Stimulated activated naive CD8-positive, alpha-beta T cell treated with anti-CD3 and anti-CD28 coated beads, Interleukin-15, Interleukin-2, amounts not matched to agents 100 ng/mL and 50 ng/mL, for 24 hours (primary cell): Measurements from ENCODE around the gene KCTD14.
"Not testable (repeated sequence)": the region's sequence is repeated elsewhere in the genome, so short reads cannot be mapped to it uniquely, and the experiment has no call there.

Experiments used
- H3K27ac Mint-ChIP-seq: one replicate; pipeline ENCODE4 v1.8.0; 2021; ENCODE audit warnings: mild to moderate bottlenecking, mixed read lengths
- H3K27me3 Mint-ChIP-seq: one replicate; pipeline ENCODE4 v1.8.0; 2021; ENCODE audit warnings: mixed read lengths
- H3K36me3 Mint-ChIP-seq: one replicate; pipeline ENCODE4 v1.8.0; 2021; ENCODE audit warnings: low read depth, mixed read lengths
- H3K4me1 Mint-ChIP-seq: one replicate; pipeline ENCODE4 v1.8.0; 2021; ENCODE audit warnings: low read depth, mixed read lengths
- H3K4me3 Mint-ChIP-seq: one replicate; pipeline ENCODE4 v1.8.0; 2021; ENCODE audit warnings: mild to moderate bottlenecking, mixed read lengths
- H3K9me3 Mint-ChIP-seq: one replicate; pipeline ENCODE4 v1.8.0; 2021; ENCODE audit warnings: mixed read lengths

KCTD14 gene

GRCh38 chr11:78038697-78039313 is 15.7 kb upstream of the KCTD14 start:
- Mint-ChIP-seq H3K27me3 (no peaks in the 10 kb centered on the region), H3K36me3 (no peaks in the 10 kb centered on the region), H3K9me3 (no peaks in the 10 kb centered on the region), H3K27ac (no peak overlapping the region), H3K4me3 (no peak overlapping the region), H3K4me1 (peaks cover 22% of the 10 kb centered on the region)

GRCh38 chr11:78037825-78038620 is 14.9 kb upstream of the KCTD14 start:
- H3K4me1 Mint-ChIP-seq = peaks cover 22% of the 10 kb centered on the region
- H3K27ac Mint-ChIP-seq = no peak overlapping the region
- H3K36me3 Mint-ChIP-seq = no peaks in the 10 kb centered on the region
- H3K4me3 Mint-ChIP-seq = no peak overlapping the region
- H3K27me3 Mint-ChIP-seq = no peaks in the 10 kb centered on the region
- H3K9me3 Mint-ChIP-seq = no peaks in the 10 kb centered on the region

DNA sequence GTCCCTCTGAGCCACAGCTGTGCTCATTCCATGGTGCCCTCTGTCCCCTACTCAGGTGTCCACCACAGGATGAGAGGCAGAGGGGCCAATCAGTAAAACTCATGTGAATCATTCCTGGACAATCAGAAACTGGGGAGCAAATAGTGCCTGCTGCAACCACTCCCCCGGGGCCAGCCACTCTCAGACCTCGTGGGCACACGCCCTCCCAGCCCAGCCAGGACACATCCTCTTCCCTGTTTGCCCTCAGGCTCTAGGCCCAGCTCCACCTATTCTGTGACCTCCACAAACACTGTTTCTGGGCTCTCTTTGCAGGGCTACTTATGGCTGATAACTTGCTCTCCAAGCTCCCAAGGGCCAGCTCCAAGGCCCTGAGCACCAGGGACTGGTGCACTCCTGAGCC is 14.0 kb upstream of the KCTD14 start:
- Mint-ChIP-seq H3K4me1 (peaks cover 22% of the 10 kb centered on the region), H3K27me3 (no peaks in the 10 kb centered on the region), H3K27ac (no peak overlapping the region), H3K9me3 (no peaks in the 10 kb centered on the region), H3K36me3 (no peaks in the 10 kb centered on the region), H3K4me3 (no peak overlapping the region)

- H3K27me3 Mint-ChIP-seq = no peaks in the 10 kb centered on the region
- no peak overlapping the region for H3K27ac Mint-ChIP-seq
- no peaks in the 10 kb centered on the region for H3K9me3 Mint-ChIP-seq
- H3K4me1 Mint-ChIP-seq = peaks cover 18% of the 10 kb centered on the region
- H3K4me3 Mint-ChIP-seq = no peak overlapping the region
- H3K36me3 Mint-ChIP-seq = no peaks in the 10 kb centered on the region
These were observed 13.2 kb upstream of the KCTD14 start for GRCh38 chr11:78036313-78036712.

GRCh38 chr11:78034623-78035022 is 11.5 kb upstream of the KCTD14 start:
- no peaks in the 10 kb centered on the region for H3K9me3 Mint-ChIP-seq
- no peaks in the 10 kb centered on the region for H3K36me3 Mint-ChIP-seq
- no peak overlapping the region for H3K27ac Mint-ChIP-seq
- H3K4me3 Mint-ChIP-seq = no peak overlapping the region
- H3K4me1 Mint-ChIP-seq = peaks cover 4% of the 10 kb centered on the region
- H3K27me3 Mint-ChIP-seq = no peaks in the 10 kb centered on the region

GRCh38 chr11:78033040-78033439 is 10.0 kb upstream of the KCTD14 start:
- no peak overlapping the region for H3K27ac Mint-ChIP-seq
- H3K9me3 Mint-ChIP-seq = no peaks in the 10 kb centered on the region
- no peaks in the 10 kb centered on the region for H3K27me3 Mint-ChIP-seq
- H3K4me3 Mint-ChIP-seq = no peak overlapping the region
- H3K36me3 Mint-ChIP-seq = no peaks in the 10 kb centered on the region
- H3K4me1 Mint-ChIP-seq = no peaks in the 10 kb centered on the region

DNA sequence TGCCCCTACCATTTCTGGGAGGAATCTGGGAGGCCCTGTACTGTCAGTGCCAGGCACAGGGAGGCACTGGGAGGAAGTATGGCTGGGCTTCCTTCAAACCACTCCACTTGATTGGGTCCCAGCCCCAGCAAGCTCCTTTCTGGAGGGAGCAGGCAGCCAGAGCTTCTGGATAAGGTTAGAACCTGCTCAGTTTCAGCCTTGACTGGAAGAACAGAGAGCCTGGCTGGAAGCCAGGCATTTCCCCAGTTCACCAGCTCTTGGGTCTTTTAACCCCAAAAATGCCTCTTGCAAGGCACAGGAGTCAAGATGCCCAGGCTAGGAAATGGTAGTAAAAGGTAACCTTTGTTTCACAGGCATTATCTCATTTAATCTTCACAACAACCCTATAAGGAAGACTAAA is 9.0 kb upstream of the KCTD14 start:
- no peaks in the 10 kb centered on the region for H3K27me3 Mint-ChIP-seq
- no peaks in the 10 kb centered on the region for H3K36me3 Mint-ChIP-seq
- H3K4me1 Mint-ChIP-seq = no peaks in the 10 kb centered on the region
- H3K9me3 Mint-ChIP-seq = peaks cover 4% of the 10 kb centered on the region
- H3K4me3 Mint-ChIP-seq = no peak overlapping the region
- H3K27ac Mint-ChIP-seq = no peak overlapping the region

DNA sequence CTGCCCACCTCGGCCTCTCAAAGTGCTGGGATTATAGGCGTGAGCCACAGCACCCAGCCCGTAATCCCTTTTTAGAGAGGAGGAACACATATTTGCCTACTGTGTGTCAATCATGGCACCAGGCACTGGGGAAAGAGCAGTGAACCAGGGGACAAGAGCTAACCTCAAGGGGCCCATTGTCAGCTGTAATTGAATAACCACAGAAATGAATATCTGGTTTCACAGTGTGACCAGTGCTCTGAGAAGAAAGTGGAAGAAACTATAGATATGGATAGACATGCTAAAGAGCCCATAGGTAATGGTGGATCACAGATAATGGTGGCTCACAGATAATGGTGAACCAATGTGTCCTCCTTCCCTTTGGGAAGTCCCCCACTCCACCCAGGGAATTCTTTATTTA is 8.6 kb upstream of the KCTD14 start:
- Mint-ChIP-seq H3K36me3 (no peaks in the 10 kb centered on the region), H3K27ac (no peak overlapping the region), H3K4me1 (no peaks in the 10 kb centered on the region), H3K4me3 (no peak overlapping the region), H3K27me3 (no peaks in the 10 kb centered on the region), H3K9me3 (peaks cover 4% of the 10 kb centered on the region)

DNA sequence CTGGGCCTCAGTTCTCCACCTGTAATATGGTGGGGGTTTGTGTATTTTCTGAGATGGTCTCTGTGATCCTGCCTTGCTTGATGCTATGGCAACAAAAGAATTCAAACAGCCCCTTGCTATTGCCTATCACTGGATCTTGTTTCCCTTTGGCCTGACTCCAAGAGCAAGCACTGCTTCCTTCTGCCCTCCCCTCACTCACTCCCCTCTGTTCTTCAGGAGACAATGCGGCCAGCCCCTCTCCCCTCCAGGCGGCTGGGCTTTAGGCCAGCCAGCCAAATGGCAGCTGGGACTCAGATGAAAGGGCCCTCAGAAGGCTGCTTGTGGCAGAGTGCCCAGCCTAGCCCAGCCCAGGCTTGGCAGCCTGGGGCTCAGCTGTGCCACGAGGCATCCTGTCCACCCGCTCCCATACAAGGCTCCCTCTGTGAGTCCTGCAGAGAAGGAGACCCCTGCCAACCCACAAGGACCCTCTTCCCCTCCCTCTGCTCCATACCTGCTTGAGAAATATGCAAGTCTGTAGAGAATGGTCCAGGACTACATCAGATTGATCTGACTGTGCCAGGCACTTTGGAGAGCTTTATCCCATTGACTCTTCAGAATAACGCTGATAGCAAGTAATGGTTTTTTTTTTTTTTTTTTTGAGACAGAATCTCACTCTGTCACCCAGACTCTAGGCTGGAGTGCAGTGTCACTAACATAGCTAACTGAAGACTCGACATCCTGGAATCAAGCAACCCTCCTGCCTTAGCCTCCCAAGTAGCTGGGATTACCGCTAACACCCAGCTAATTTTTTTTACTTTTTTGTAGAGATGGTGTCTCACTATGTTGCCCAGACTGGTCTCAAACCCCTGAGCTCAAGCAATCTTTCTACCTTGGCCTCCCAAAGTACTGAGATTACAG is 7.6 kb upstream of the KCTD14 start:
- Mint-ChIP-seq H3K36me3 (no peaks in the 10 kb centered on the region), H3K27me3 (no peaks in the 10 kb centered on the region), H3K4me3 (no peak overlapping the region), H3K4me1 (no peaks in the 10 kb centered on the region), H3K9me3 (peaks cover 4% of the 10 kb centered on the region), H3K27ac (no peak overlapping the region)

DNA sequence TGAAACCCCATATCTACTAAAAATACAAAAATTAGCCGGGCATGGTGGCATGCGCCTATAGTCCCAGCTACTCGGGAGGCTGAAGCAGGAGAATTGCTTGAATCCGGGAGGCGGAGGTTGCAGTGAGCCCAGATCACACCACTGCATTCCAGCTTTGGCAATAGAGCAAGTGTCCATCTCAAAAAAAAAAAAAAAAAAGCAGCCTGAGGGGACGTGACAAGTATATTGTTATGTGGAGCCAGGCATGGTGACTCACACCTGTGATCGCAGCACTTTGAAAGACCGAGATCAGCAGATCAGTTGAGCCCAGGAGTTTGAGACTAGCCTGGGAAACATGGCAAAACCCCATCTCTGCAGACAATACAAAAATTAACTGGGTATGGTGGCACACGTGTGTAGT is 5.3 kb upstream of the KCTD14 start:
- H3K36me3 Mint-ChIP-seq, H3K4me1 Mint-ChIP-seq, H3K27ac Mint-ChIP-seq, H3K4me3 Mint-ChIP-seq, H3K27me3 Mint-ChIP-seq, H3K9me3 Mint-ChIP-seq: not testable (repeated sequence)

DNA sequence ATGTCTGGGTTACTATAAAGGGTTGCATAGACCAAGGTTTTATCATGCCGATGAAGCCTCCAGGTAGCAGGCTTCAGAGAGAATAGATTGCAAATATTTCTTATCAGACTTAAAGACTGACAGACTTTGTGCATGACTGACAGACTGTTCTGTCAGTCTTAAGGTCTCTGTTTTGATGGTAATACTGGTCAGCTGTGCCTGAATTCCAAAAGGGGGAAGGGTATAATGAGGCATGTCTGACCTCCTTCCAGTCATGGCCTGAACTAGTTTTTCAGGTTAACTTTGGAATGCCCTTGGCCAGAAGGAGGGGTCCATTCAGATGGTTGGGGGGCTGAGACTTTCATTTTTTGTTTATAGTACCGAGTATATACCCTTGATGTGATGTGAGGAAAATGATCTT is 4.7 kb upstream of the KCTD14 start:
- H3K4me3 Mint-ChIP-seq = no peak overlapping the region
- H3K4me1 Mint-ChIP-seq = peaks cover 1% of the 10 kb centered on the region
- no peak overlapping the region for H3K27ac Mint-ChIP-seq
- H3K27me3 Mint-ChIP-seq = peaks cover 11% of the 10 kb centered on the region
- H3K36me3 Mint-ChIP-seq = no peaks in the 10 kb centered on the region
- peaks cover 4% of the 10 kb centered on the region for H3K9me3 Mint-ChIP-seq

GRCh38 chr11:78025378-78025777 is 2.3 kb upstream of the KCTD14 start:
- no peak overlapping the region for H3K27ac Mint-ChIP-seq
- H3K4me1 Mint-ChIP-seq = peaks cover 3% of the 10 kb centered on the region
- no peak overlapping the region for H3K4me3 Mint-ChIP-seq
- H3K9me3 Mint-ChIP-seq = peaks cover 4% of the 10 kb centered on the region
- peaks cover 24% of the 10 kb centered on the region for H3K27me3 Mint-ChIP-seq
- no peaks in the 10 kb centered on the region for H3K36me3 Mint-ChIP-seq

GRCh38 chr11:78023426-78023825 is 350 bp upstream of the KCTD14 start:
- H3K27me3 Mint-ChIP-seq = peaks cover 24% of the 10 kb centered on the region
- H3K27ac Mint-ChIP-seq = no peak overlapping the region
- no peaks in the 10 kb centered on the region for H3K36me3 Mint-ChIP-seq
- peaks cover 3% of the 10 kb centered on the region for H3K4me1 Mint-ChIP-seq
- no peak overlapping the region for H3K4me3 Mint-ChIP-seq
- H3K9me3 Mint-ChIP-seq = peaks cover 4% of the 10 kb centered on the region

- Mint-ChIP-seq H3K4me3 (no peak overlapping the region), H3K4me1 (peaks cover 3% of the 10 kb centered on the region), H3K27ac (no peak overlapping the region), H3K36me3 (no peaks in the 10 kb centered on the region), H3K27me3 (peaks cover 24% of the 10 kb centered on the region), H3K9me3 (no peaks in the 10 kb centered on the region)
These were observed 1.5 kb downstream of the KCTD14 start for GRCh38 chr11:78021611-78022010.

DNA sequence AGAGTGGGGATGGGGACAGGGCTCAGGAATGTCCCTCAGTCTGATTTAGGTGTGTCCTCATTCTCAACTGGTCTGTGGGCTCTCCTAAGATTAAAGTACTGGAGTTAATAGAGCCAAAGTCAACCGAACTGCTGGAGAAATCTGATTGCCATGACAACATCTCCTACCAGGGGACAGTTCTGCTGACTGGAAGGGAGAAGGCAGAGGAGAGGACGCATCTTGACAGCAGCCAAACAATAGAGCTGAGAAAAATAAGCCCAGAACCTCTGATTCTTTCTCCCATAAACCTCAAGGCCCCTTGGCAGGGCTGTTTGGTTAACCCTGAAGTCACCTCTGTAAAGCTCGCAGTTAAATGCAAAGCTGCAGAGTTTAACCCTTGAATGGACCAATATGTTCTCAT is 2.8 kb downstream of the KCTD14 start:
- H3K9me3 Mint-ChIP-seq = no peaks in the 10 kb centered on the region
- H3K4me3 Mint-ChIP-seq = no peak overlapping the region
- H3K27me3 Mint-ChIP-seq = peaks cover 30% of the 10 kb centered on the region
- no peak overlapping the region for H3K27ac Mint-ChIP-seq
- peaks cover 3% of the 10 kb centered on the region for H3K4me1 Mint-ChIP-seq
- no peaks in the 10 kb centered on the region for H3K36me3 Mint-ChIP-seq
